ENCODE measurements around the gene CLCN6. TPM values are rescaled to one million over a fixed set of nuclear protein-coding genes. Genes with fewer than 3 reads are reported as not detected.

Gene CLCN6
- total and polyA plus RNA-seq, 10 of the 15 experiments (the other 5 are each of a cell fraction or from before 2014, with no cell fraction given): 2.2 to 20.9 (median 10.2) TPM

DNA sequence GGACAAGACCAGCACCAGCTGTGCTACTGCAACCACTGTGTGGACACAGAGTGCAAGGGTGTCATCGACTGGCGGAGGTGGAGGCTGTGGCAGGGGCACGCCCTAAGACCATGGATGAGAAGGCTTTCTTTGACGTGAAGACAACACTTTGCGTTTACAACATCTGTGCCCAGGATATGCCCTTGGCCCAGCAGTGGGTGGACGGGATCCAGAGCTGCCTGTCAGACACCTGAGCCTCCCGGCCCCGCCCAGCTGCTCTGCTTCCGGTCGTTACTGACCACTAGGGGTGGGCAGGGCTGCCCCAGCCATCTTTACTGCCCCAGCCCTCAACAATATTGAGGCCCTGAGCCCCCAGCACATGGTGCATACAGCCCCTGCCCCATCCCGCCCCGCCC is 74.2 kb downstream of the CLCN6 start:
- no peaks in the 10 kb centered on the region; a peak in 1 of 4 replicates for H3K27me3 ChIP-seq (replicated peaks in 1 of 2; ENCODE audit: control insufficient read depth in 2 of 2, insufficient read depth in 2 of 2, low read length in 1 of 2)
- no peaks in the 10 kb centered on the region for H4K20me1 ChIP-seq (ENCODE audit: control insufficient read depth, insufficient read depth)
- H3K9ac ChIP-seq (ENCODE audit: control insufficient read depth, insufficient read depth, low read length): no peak overlapping the region
- WGBS (ENCODE audit: insufficient coverage, insufficient replicate concordance, low lambda C conversion rate, missing lambda C conversion rate): 35% methylated on average over 12 of the region's 12 CpGs
- TF ChIP-seq POLR2AphosphoS5 (IDR thresholded peaks at IDR 0.05; ENCODE audit: low read length): no peak
- no peak for TF ChIP-seq CHD2 (IDR thresholded peaks at IDR 0.05; ENCODE audit: borderline replicate concordance, low read depth, low read length)
- TF ChIP-seq, protein P1, sequence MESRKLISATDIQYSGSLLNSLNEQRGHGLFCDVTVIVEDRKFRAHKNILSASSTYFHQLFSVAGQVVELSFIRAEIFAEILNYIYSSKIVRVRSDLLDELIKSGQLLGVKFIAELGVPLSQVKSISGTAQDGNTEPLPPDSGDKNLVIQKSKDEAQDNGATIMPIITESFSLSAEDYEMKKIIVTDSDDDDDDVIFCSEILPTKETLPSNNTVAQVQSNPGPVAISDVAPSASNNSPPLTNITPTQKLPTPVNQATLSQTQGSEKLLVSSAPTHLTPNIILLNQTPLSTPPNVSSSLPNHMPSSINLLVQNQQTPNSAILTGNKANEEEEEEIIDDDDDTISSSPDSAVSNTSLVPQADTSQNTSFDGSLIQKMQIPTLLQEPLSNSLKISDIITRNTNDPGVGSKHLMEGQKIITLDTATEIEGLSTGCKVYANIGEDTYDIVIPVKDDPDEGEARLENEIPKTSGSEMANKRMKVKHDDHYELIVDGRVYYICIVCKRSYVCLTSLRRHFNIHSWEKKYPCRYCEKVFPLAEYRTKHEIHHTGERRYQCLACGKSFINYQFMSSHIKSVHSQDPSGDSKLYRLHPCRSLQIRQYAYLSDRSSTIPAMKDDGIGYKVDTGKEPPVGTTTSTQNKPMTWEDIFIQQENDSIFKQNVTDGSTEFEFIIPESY (IDR thresholded peaks at IDR 0.05): no peak
- TF ChIP-seq HCFC1 (IDR thresholded peaks at IDR 0.05; ENCODE audit: low read length): no peak
- no peak for TF ChIP-seq WRNIP1 (IDR thresholded peaks at IDR 0.05; ENCODE audit: borderline replicate concordance, low read depth, low read length)
- no peak for TF ChIP-seq TBL1XR1 (IDR thresholded peaks at IDR 0.05; ENCODE audit: low read depth, low read length)
- TF ChIP-seq ZNF384 (IDR thresholded peaks at IDR 0.05; ENCODE audit: borderline replicate concordance, low read depth, low read length): no peak
- TF ChIP-seq RB1 (IDR thresholded peaks at IDR 0.05; ENCODE audit: borderline replicate concordance): no peak
- TF ChIP-seq ATF7 (IDR thresholded peaks at IDR 0.05; ENCODE audit: low read depth): no peak
- TF ChIP-seq NRF1 (conservative IDR thresholded peaks at IDR 0.05; ENCODE audit: low read depth, low read length): no peak
- no peak for TF ChIP-seq POLR2AphosphoS2 (IDR thresholded peaks at IDR 0.05; ENCODE audit: low read depth, low read length)
- TF ChIP-seq NFXL1 (IDR thresholded peaks at IDR 0.05; ENCODE audit: borderline replicate concordance): no peak
- TF ChIP-seq, protein P2, sequence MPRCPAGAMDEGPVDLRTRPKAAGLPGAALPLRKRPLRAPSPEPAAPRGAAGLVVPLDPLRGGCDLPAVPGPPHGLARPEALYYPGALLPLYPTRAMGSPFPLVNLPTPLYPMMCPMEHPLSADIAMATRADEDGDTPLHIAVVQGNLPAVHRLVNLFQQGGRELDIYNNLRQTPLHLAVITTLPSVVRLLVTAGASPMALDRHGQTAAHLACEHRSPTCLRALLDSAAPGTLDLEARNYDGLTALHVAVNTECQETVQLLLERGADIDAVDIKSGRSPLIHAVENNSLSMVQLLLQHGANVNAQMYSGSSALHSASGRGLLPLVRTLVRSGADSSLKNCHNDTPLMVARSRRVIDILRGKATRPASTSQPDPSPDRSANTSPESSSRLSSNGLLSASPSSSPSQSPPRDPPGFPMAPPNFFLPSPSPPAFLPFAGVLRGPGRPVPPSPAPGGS (IDR thresholded peaks at IDR 0.05; ENCODE audit: borderline replicate concordance, insufficient read depth, low read depth, low read length, poor library complexity, severe bottlenecking): no peak
- no peak for TF ChIP-seq SMARCA5 (IDR thresholded peaks at IDR 0.05)
- TF ChIP-seq BCL11A (IDR thresholded peaks at IDR 0.05; ENCODE audit: low read depth, low read length): no peak
- TF ChIP-seq SUPT20H (IDR thresholded peaks at IDR 0.05; ENCODE audit: borderline replicate concordance, control insufficient read depth, low read depth, low read length): no peak
- POLR2A ChIA-PET: no interaction called here
- CTCF ChIA-PET: interaction anchor here (0.6 kb wide), 1 partner anchor 95 kb away, joined by 3 read pairs; no protein-coding TSS in a partner anchor
- in situ Hi-C loops (cut with MboI) (no loop called here), intact Hi-C loops (cut with micrococcal nuclease; ENCODE audit: unreplicated experiment) (no loop called here)
- H3K27ac ChIP-seq (ENCODE audit: control insufficient read depth, insufficient read depth): no peak overlapping the region
- no peaks in the 10 kb centered on the region for H3K79me2 ChIP-seq (ENCODE audit: control insufficient read depth, insufficient read depth, low read length)
- RAD21 ChIA-PET (ENCODE audit: unreplicated experiment): no interaction called here
- H3K4me1 ChIP-seq (ENCODE audit: control insufficient read depth, insufficient read depth, low read length): no peaks in the 10 kb centered on the region
- no peak for DNase-seq (ENCODE audit: low read depth, low spot score)
- FAIRE-seq: no peak
- H3K36me3 ChIP-seq (ENCODE audit: control insufficient read depth in 2 of 2, insufficient read depth in 2 of 2, low read length in 1 of 2): no peaks in the 10 kb centered on the region
- H2AFZ ChIP-seq (ENCODE audit: control insufficient read depth, low read depth, low read length): no peak overlapping the region
- no TSS peak for BruUV-seq (replicated peaks)
- no peak for ATAC-seq
- H3K4me3 ChIP-seq: no peak overlapping the region
- H3K4me2 ChIP-seq (ENCODE audit: control insufficient read depth, insufficient read depth): no peak overlapping the region
- H3K9me3 ChIP-seq (replicated peaks; ENCODE audit: control insufficient read depth, insufficient read depth, low read length): no peaks in the 10 kb centered on the region
- SMC1A ChIA-PET (ENCODE audit: uncharacterized antibody, unreplicated experiment): no interaction called here
